RPMI7951 (cell line): Measurements from ENCODE around the gene KLK15. TPM values are rescaled to one million over a fixed set of nuclear protein-coding genes. Genes with fewer than 3 reads are reported as not detected.
A peak's percentile ranks its signal among the peaks of the same experiment; 100 is the strongest.

Source experiments
- DNase-seq: peaks from one replicate; pipeline ENCODE4 v3.0.0-alpha.2; 2012; ENCODE audit warnings: low read depth
- total RNA-seq: library from RNA; depleted of rRNA; stranded (reverse); fragments of >200 nt; shearing (Covaris generic); gene quantifications from 2 replicates; pipeline ENCODE4 v1.2.3, GENCODE V29; 2014

KLK15 gene
- total RNA-seq, 1 experiment from 2014 or later = not detected

- DNase-seq = no peak
Observed at GRCh38 chr19:50843701-50844221, 10.4 kb upstream of the KLK15 start.

- no peak for DNase-seq
Observed at GRCh38 chr19:50843205-50843604, 9.8 kb upstream of the KLK15 start.

GRCh38 chr19:50842130-50842529 is 8.8 kb upstream of the KLK15 start:
- DNase-seq = no peak

- no peak for DNase-seq
Observed at GRCh38 chr19:50839712-50840655, 6.6 kb upstream of the KLK15 start.

- no peak for DNase-seq
Observed at GRCh38 chr19:50838239-50838638, 4.9 kb upstream of the KLK15 start.

- no peak for DNase-seq
Observed at GRCh38 chr19:50837300-50837699, 3.9 kb upstream of the KLK15 start.

- no peak for DNase-seq
Observed at GRCh38 chr19:50836543-50837195, 3.3 kb upstream of the KLK15 start.

GRCh38 chr19:50835785-50836542 is 2.6 kb upstream of the KLK15 start:
- DNase-seq = peak; percentile 59

GRCh38 chr19:50835103-50835784 is 1.9 kb upstream of the KLK15 start:
- peak; percentile 10 for DNase-seq

GRCh38 chr19:50833802-50834167 is 411 bp upstream of the KLK15 start:
- DNase-seq = no peak

GRCh38 chr19:50832666-50833065 is 708 bp downstream of the KLK15 start:
- no peak for DNase-seq

GRCh38 chr19:50831026-50831396 is 2.4 kb downstream of the KLK15 start:
- no peak for DNase-seq

- no peak for DNase-seq
Observed at GRCh38 chr19:50830266-50831025, 2.9 kb downstream of the KLK15 start.

GRCh38 chr19:50829801-50830200 is 3.6 kb downstream of the KLK15 start:
- DNase-seq = no peak

- DNase-seq = no peak
Observed at GRCh38 chr19:50827476-50827875, 5.9 kb downstream of the KLK15 start.

- DNase-seq = no peak
Observed at GRCh38 chr19:50826492-50827240, 6.7 kb downstream of the KLK15 start.

GRCh38 chr19:50823389-50824042 is 9.9 kb downstream of the KLK15 start, which contains the start of gene KLK1:
Gene KLK1 (minus strand): TSS chr19:50823787. CDS start chr19:50823748, 39 bp downstream.
- no peak for DNase-seq

GRCh38 chr19:50822661-50823208 is 10.6 kb downstream of the KLK15 start:
- no peak for DNase-seq

GRCh38 chr19:50821622-50822021 is 11.8 kb downstream of the KLK15 start:
- no peak for DNase-seq
